Measurements from ENCODE around the gene WWP2. TPM values are rescaled to one million over a fixed set of nuclear protein-coding genes. Genes with fewer than 3 reads are reported as not detected.

The WWP2 gene
- total RNA-seq, 1 donor from 2014 or later, result 21.7 TPM

GRCh38 chr16:69903865-69904415 lies 141.8 kb downstream of the WWP2 start:
- no peak for ATAC-seq (ENCODE audit: poor library complexity)
- DNase-seq, result no peak
- intact Hi-C loops (cut with DNase I), result no loop called here

GRCh38 chr16:69904495-69905170 lies 142.5 kb downstream of the WWP2 start:
- no peak for DNase-seq
- intact Hi-C loops (cut with DNase I), result no loop called here
- ATAC-seq (ENCODE audit: poor library complexity), result no peak

- DNase-seq (no peak), ATAC-seq (ENCODE audit: poor library complexity) (no peak)
- intact Hi-C loops (cut with DNase I), result no loop called here
Observed at GRCh38 chr16:69905171-69905555, 143.0 kb downstream of the WWP2 start.

DNA sequence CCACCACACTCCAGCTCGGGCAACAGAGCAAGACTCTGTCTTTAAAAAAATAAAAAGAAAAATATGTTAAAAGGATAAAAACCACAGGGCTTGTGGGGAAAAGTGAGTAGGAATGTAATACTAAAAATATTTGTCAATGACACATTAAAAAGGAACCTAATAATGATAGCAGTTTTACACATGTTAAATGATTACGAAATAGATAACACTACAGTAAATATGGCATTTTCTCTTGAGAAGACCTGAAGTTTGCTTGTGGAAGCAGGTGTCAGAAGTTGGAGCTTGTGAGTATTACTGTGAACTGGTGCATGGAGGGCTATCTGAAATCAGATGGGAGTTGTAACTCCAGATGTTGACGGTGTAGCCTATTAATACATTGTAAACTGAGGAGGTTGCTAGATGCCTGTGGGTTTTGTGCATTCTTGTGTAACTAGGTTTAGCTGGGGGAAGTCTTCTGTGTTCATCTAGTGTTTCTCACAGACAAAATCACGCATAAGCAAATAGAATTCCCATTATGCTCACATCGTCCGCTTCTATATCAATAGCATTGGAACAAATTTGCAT lies 144.8 kb downstream of the WWP2 start:
- no peak for ATAC-seq (ENCODE audit: poor library complexity)
- DNase-seq, result no peak
- intact Hi-C loops (cut with DNase I), result no loop called here

- intact Hi-C loops (cut with DNase I), result no loop called here
- no peak for DNase-seq
- no peak for ATAC-seq (ENCODE audit: poor library complexity)
Observed at GRCh38 chr16:69909043-69909442, 146.9 kb downstream of the WWP2 start.

GRCh38 chr16:69909760-69910159 lies 147.6 kb downstream of the WWP2 start:
- ATAC-seq (ENCODE audit: poor library complexity) (no peak), DNase-seq (no peak)
- intact Hi-C loops (cut with DNase I), result no loop called here

- intact Hi-C loops (cut with DNase I), result no loop called here
- no peak for ATAC-seq (ENCODE audit: poor library complexity)
Observed at GRCh38 chr16:69910964-69911363, 148.8 kb downstream of the WWP2 start.

DNA sequence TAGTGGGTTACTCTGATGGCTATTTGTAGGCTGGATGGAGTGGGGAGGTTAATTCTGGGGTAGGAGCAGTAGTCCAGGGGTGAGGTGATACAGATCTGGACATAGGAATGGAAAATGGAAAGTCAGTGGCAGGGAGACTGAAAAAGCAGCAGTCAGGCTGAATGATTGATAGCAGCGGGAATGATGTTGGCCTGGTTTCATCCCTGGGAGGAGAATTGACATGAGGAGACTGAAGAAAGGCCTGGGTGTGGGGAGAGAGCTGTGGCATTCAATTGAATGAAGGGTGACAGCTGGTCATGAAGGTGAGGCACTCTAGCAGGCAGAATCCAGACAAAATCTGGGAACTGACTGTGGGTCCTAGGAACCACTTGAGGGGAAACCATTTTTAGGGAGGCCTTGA lies 154.3 kb downstream of the WWP2 start:
- DNase-seq (no peak), ATAC-seq (ENCODE audit: poor library complexity) (no peak)
- intact Hi-C loops (cut with DNase I), result no loop called here

More at GRCh38 chr16:69910964-69911363, 148.8 kb downstream of the WWP2 start:
- DNase-seq, result no peak

DNA sequence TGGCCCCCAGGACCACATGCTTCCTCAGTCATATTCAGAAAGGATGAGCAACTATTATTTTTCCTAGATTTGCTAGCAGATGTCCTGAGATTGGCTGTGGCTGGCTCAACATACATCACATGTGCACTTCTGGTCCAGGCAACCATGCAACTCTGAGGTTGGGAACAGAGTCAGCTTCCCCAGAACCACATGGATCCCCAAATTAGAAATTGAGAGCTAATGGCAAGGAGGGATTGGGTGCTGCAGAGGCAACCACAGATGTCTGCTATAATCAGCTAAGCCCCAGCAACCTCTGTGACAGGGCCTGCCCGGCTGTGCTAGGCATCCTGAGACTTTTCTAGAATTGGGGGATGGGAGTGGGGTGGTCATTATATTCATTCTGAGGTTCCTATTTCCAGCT lies 155.2 kb downstream of the WWP2 start:
- ATAC-seq (ENCODE audit: poor library complexity), result no peak
- no peak for DNase-seq
- intact Hi-C loops (cut with DNase I), result no loop called here

DNA sequence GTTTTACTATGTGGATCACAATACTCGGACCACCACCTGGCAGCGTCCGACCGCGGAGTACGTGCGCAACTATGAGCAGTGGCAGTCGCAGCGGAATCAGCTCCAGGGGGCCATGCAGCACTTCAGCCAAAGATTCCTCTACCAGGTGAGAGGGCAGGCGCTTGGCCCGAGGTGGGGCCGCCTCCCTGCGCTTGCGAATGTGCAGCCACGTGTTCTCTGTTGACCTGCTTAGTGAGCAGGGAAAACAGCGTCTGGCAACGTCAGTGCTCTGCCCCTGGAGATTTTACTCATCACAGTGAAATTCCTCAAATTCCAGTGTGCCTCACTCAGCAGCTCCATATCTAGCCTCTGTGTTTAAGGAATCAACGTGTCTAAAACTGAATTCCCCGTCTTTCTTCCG lies 155.6 kb downstream of the WWP2 start:
- peak; percentile 48 for ATAC-seq (ENCODE audit: poor library complexity)
- no peak for DNase-seq
- intact Hi-C loops (cut with DNase I), result no loop called here

DNA sequence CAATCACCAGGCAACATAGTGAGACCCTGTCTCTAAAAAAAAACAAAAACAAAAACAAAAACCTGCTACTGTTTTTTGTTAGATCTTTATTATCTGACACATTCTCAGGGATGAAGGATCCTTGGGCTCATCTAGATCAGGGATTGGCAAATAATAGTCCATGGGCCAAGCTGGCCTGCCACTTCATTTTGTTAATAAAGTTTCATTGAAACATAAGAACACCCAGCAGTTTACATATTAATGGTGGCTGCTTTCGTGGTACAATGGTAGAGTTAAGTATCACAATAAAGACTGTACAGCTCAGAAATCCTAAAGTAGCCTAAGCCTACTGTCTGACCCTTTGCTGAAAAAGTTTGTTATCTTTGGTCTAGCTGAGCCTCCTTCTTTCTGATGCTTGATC lies 156.1 kb downstream of the WWP2 start:
- ATAC-seq (ENCODE audit: poor library complexity) (no peak), DNase-seq (no peak)
- intact Hi-C loops (cut with DNase I), result no loop called here

- no peak for ATAC-seq (ENCODE audit: poor library complexity)
- intact Hi-C loops (cut with DNase I), result loop anchor here (10.0 kb wide), 1 partner anchor 56 kb away; no protein-coding TSS in a partner anchor
Observed at GRCh38 chr16:69921127-69921526, 159.0 kb downstream of the WWP2 start.

GRCh38 chr16:69922200-69922599 lies 160.1 kb downstream of the WWP2 start:
- intact Hi-C loops (cut with DNase I), result loop anchor here (10.0 kb wide), 1 partner anchor 57 kb away; no protein-coding TSS in a partner anchor
- ATAC-seq (ENCODE audit: poor library complexity), result no peak
- no peak for DNase-seq

More at GRCh38 chr16:69921127-69921526, 159.0 kb downstream of the WWP2 start:
- DNase-seq, result no peak

DNA sequence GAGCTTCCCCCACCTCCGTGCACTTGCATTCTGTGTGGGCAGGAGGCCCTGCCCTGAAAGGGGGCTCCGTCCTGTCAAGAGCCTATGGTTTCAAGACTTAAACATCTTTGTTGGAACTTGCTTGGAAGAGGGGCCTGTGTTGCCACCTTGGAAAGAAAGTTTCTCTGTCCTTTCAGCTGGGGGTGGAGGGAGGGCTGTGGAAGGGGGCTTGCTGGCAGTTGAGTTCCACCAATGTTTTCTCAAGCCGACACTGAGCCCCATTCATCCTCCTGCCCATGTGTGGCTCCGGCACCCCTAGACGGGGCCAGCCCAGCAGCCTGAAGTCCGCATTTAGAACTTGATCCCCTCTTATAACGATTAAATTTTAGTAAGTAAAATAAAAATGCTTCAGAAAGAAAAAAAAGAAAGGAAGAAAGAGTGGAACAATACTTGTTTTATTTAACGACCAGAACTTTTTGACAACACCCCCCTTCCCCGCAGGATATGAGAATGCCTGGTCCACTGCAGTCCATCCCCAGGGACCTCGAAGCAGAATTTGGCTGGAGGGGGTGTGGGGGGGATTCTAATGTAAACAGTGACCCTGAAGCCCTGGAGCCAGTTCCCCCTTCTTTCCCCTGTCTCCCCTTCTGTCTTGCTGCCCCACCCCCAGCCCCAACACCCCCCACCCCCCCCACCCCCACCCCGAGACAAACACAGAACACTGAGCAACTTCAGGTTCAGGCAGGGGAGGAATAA lies 162.1 kb downstream of the WWP2 start:
- ATAC-seq (ENCODE audit: poor library complexity) (no peak), DNase-seq (no peak)
- intact Hi-C loops (cut with DNase I), result loop anchor here (10.0 kb wide), 1 partner anchor 59 kb away; no protein-coding TSS in a partner anchor

DNA sequence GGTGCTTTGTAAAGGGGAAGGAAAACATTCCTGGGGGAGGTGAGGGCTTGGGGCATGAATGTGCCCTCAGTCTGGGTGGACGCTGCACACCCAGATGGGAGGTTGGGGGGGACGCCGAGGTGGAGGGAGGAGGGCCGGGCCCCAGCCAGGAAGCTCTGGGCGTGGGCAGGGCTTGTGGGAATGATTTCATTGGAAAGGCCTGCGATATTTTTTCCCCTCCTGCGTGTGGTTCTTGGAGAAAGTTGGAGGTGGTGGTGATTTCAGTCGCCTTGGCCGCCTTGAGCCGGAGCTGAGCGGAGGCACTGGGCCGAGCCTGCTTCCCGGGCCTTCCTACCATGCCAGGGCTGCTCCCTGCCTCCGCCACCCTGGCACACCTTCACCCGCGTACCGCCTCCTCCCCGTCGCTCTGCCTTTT lies 162.7 kb downstream of the WWP2 start:
- DNase-seq, result peak; percentile 79
- intact Hi-C loops (cut with DNase I), result loop anchor here (10.0 kb wide), 1 partner anchor 60 kb away; no protein-coding TSS in a partner anchor
- ATAC-seq (ENCODE audit: poor library complexity), result peak; percentile 67

DNA sequence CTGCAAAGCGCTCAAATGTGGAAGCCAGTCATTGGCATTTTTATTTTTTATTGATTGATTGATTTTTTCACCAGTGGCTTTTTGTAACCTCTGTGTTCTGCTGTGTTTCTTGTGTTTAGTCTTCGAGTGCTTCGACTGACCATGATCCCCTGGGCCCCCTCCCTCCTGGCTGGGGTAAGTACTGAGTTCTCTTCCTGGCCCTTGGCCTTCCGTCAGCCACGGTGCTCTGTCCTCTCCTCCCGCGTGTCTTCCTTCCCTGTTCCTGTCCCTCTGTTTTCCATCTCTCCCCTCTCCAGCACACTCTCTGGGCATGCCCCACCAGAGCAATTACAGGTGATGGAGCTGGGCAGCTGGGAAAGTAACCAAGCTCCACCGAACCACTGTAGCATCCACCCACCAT lies 163.2 kb downstream of the WWP2 start:
- ATAC-seq (ENCODE audit: poor library complexity), result no peak
- no peak for DNase-seq
- intact Hi-C loops (cut with DNase I), result loop anchor here (10.0 kb wide), 1 partner anchor 61 kb away; no protein-coding TSS in a partner anchor

- DNase-seq (no peak), ATAC-seq (ENCODE audit: poor library complexity) (no peak)
- intact Hi-C loops (cut with DNase I), result loop anchor here (10.0 kb wide), 1 partner anchor 61 kb away; no protein-coding TSS in a partner anchor
Observed at GRCh38 chr16:69926241-69926640, 164.1 kb downstream of the WWP2 start.

GRCh38 chr16:69927056-69927757 lies 165.1 kb downstream of the WWP2 start:
- intact Hi-C loops (cut with DNase I), result loop anchor here (10.0 kb wide), 1 partner anchor 62 kb away; no protein-coding TSS in a partner anchor
- ATAC-seq (ENCODE audit: poor library complexity) (peak; percentile 74), DNase-seq (peak; percentile 77)

All from Right ventricle myocardium superior (tissue), 1 donor.